CD4-positive, alpha-beta T cell (primary cell): ENCODE data around the gene TMEM184B. TPM values are rescaled to one million over a fixed set of nuclear protein-coding genes. Genes with fewer than 3 reads are reported as not detected.
A peak's percentile ranks its signal among the peaks of the same experiment; 100 is the strongest.

Experiments
- ATAC-seq: fragments of 200-7000 bp; cut with Tn5 transposase; one replicate; pipeline ENCODE4 v1.10.0; 2022; ENCODE audit warnings: mild to moderate bottlenecking; ENCODE audit not compliant: poor library complexity
- CTCF ChIA-PET: fragments of 350-600 bp; sonication (Branson Sonifier 250); formaldehyde crosslinking; loops from one replicate; lab custom pipeline; 2021; ENCODE audit warnings: antibody characterized with exemption, inconsistent platforms; lab: Charles Lee
- POLR2A ChIA-PET: fragments of 350-600 bp; sonication (Branson Sonifier 250); formaldehyde crosslinking; loops from one replicate; lab custom pipeline; 2021; ENCODE audit warnings: antibody characterized with exemption, inconsistent platforms; lab: Charles Lee
- DNase-seq, 14 experiments: peaks; one replicate each; pipeline ENCODE4 v3.0.0-alpha.2; 2013 to 2020; ENCODE audit warnings: mixed read lengths in 2 of 14
- H3K27ac ChIP-seq, 2 donors: one replicate each; pipeline versions ENCODE4 v1.5.1 to v1.7.0; 2013; ENCODE audit warnings: low read length in 2 of 2, low read depth in 1 of 2, mild to moderate bottlenecking in 1 of 2
- H3K27me3 ChIP-seq, 2 experiments: 1 replicate in 1 of 2; 2 replicates in 1 of 2; pipeline versions ENCODE4 v1.6.1 to v1.7.0; 2013; ENCODE audit warnings: low read length in 2 of 2, control low read depth in 1 of 2, mild to moderate bottlenecking in 1 of 2, moderate library complexity in 1 of 2; ENCODE audit not compliant: insufficient read depth in 2 of 2, control insufficient read depth in 1 of 2
- H3K36me3 ChIP-seq: one replicate; pipeline ENCODE4 v1.6.1; 2013; ENCODE audit warnings: low read length, control low read depth; ENCODE audit not compliant: insufficient read depth
- H3K4me1 ChIP-seq: one replicate; pipeline ENCODE4 v1.6.1; 2013; ENCODE audit warnings: low read length, control low read depth; ENCODE audit not compliant: insufficient read depth
- H3K4me3 ChIP-seq: one replicate; pipeline ENCODE4 v1.5.1; 2013; ENCODE audit warnings: mild to moderate bottlenecking, low read length, moderate library complexity
- H3K9me3 ChIP-seq, 2 experiments: 1 replicate in 1 of 2; 2 replicates in 1 of 2; pipeline versions ENCODE4 v1.6.1 to v1.7.0; 2013; ENCODE audit warnings: low read length in 2 of 2, mild to moderate bottlenecking in 2 of 2, control low read depth in 1 of 2, moderate library complexity in 1 of 2; ENCODE audit not compliant: control insufficient read depth in 1 of 2, insufficient read depth in 1 of 2
- H3K27ac Mint-ChIP-seq: one replicate; pipeline ENCODE4 v1.8.0; 2020; ENCODE audit warnings: mixed read lengths
- H3K27me3 Mint-ChIP-seq: one replicate; pipeline ENCODE4 v1.8.0; 2021; ENCODE audit warnings: mixed read lengths
- H3K36me3 Mint-ChIP-seq: one replicate; pipeline ENCODE4 v1.8.0; 2021; ENCODE audit warnings: low read depth, mixed read lengths
- H3K4me1 Mint-ChIP-seq: one replicate; pipeline ENCODE4 v1.8.0; 2021; ENCODE audit warnings: low read depth, mixed read lengths
- H3K4me3 Mint-ChIP-seq: one replicate; pipeline ENCODE4 v1.8.0; 2020; ENCODE audit warnings: mild to moderate bottlenecking, mixed read lengths
- H3K9me3 Mint-ChIP-seq: one replicate; pipeline ENCODE4 v1.8.0; 2020; ENCODE audit warnings: mixed read lengths
- intact Hi-C, 2 experiments: fragments of 100-400 bp; cut with DNase I in 1 of 2; cut with micrococcal nuclease in 1 of 2; formaldehyde crosslinking; loops; one replicate each; pipeline versions ENCODE4 v1.15.1 to v1.9.0; 2023 to 2025; cut with DNase I, micrococcal nuclease
- total RNA-seq, 174 experiments: library from RNA in 2 of 174; stranded (reverse) in 2 of 174; gene quantifications; one replicate each; pipeline ENCODE4 v1.2.3 and lab custom pipeline; 2021 to 2026
- TF ChIP-seq, protein P1 (sequence below): fragments of 200-600 bp; IDR thresholded peaks from one replicate; pipeline ENCODE4 v1.8.0; 2022; ENCODE audit warnings: antibody characterized with exemption, mild to moderate bottlenecking

TMEM184B gene
- total RNA-seq, 2 experiments from 2014 or later = 49.3 to 50.1 TPM

DNA sequence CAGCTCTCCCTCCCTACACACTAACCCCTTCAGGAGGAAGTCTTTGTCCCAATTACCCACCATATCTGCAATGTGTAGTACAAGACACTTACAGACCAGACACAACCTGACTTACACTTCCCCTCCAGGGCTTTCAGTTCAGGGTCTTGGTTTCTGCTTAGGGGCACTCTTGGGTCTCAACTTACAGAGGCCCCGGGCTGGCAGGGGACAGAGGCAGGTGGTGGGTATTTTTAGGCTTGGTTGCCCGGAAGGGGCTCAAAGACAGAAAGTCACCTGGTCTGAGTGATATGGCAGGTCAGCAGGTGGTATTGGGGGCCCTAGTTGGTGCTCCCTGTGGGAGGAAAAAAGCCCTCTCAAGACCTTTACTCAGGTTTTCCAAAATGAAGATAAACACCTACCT, 3.4 kb upstream of the TMEM184B start:
- Mint-ChIP-seq H3K27me3 (no peaks in the 10 kb centered on the region), H3K4me3 (peak overlapping the region; percentile 63), H3K27ac (no peak overlapping the region), H3K36me3 (peaks cover 9% of the 10 kb centered on the region), H3K9me3 (no peaks in the 10 kb centered on the region), H3K4me1 (peaks cover 24% of the 10 kb centered on the region)
- ATAC-seq (no peak), DNase-seq (no peak)
- H3K36me3 ChIP-seq = no peaks in the 10 kb centered on the region
- H3K27ac ChIP-seq = no peak overlapping the region
- POLR2A ChIA-PET = no interaction called here
- H3K9me3 ChIP-seq = no peaks in the 10 kb centered on the region
- CTCF ChIA-PET = no interaction called here
- no peaks in the 10 kb centered on the region for H3K27me3 ChIP-seq
- H3K4me3 ChIP-seq = no peak overlapping the region
- intact Hi-C loops = loop anchor here in 1 of 2 experiments (10.0 kb wide), 1 partner anchor 379 kb away; the partner anchor contains the start of genes CBY1 and FAM227A
- H3K4me1 ChIP-seq = peaks cover 20% of the 10 kb centered on the region
- TF ChIP-seq, protein P1, sequence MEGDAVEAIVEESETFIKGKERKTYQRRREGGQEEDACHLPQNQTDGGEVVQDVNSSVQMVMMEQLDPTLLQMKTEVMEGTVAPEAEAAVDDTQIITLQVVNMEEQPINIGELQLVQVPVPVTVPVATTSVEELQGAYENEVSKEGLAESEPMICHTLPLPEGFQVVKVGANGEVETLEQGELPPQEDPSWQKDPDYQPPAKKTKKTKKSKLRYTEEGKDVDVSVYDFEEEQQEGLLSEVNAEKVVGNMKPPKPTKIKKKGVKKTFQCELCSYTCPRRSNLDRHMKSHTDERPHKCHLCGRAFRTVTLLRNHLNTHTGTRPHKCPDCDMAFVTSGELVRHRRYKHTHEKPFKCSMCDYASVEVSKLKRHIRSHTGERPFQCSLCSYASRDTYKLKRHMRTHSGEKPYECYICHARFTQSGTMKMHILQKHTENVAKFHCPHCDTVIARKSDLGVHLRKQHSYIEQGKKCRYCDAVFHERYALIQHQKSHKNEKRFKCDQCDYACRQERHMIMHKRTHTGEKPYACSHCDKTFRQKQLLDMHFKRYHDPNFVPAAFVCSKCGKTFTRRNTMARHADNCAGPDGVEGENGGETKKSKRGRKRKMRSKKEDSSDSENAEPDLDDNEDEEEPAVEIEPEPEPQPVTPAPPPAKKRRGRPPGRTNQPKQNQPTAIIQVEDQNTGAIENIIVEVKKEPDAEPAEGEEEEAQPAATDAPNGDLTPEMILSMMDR = no peak

- H3K27me3 ChIP-seq = no peaks in the 10 kb centered on the region
- Mint-ChIP-seq H3K4me1 (peaks cover 50% of the 10 kb centered on the region), H3K36me3 (peaks cover 9% of the 10 kb centered on the region), H3K4me3 (peak overlapping the region; percentile 95), H3K27ac (peak overlapping the region; percentile 95), H3K9me3 (no peaks in the 10 kb centered on the region), H3K27me3 (no peaks in the 10 kb centered on the region)
- ATAC-seq (peak; percentile 8), DNase-seq (peak in 1 of 14 experiments; percentile 14)
- TF ChIP-seq, protein P1 = no peak
- peak overlapping the region; percentile 68 to 90 for H3K27ac ChIP-seq
- peaks cover 46% of the 10 kb centered on the region for H3K4me1 ChIP-seq
- H3K4me3 ChIP-seq = peak overlapping the region; percentile 89
- ChIA-PET CTCF (no interaction called here), POLR2A (interaction anchor here (0.7 to 1.4 kb wide), 2 partner anchors 45 to 128 kb away, joined by 3 read pairs; no protein-coding TSS in a partner anchor)
- no peaks in the 10 kb centered on the region for H3K9me3 ChIP-seq
- intact Hi-C loops = loop anchor here (1.0 to 10.0 kb wide), 5 partner anchors 44 to 382 kb away; partner anchors contain the start of genes CSNK1E (in 2 of the 2), PLA2G6 (in 2 of the 2), CBY1 (in 1 of the 2) and FAM227A (in 1 of the 2)
- peaks cover 2% of the 10 kb centered on the region for H3K36me3 ChIP-seq
Measured at GRCh38 chr22:38273135-38273826, 471 bp upstream of the TMEM184B start.

GRCh38 chr22:38271927-38272372, 860 bp downstream of the TMEM184B start:
- peaks cover 2% of the 10 kb centered on the region for H3K36me3 ChIP-seq
- peak overlapping the region in 1 of 2 donors; percentile 77 for H3K27ac ChIP-seq
- no peaks in the 10 kb centered on the region for H3K27me3 Mint-ChIP-seq
- peak; percentile 5 for ATAC-seq
- peaks cover 61% of the 10 kb centered on the region for H3K4me1 Mint-ChIP-seq
- POLR2A ChIA-PET = interaction anchor here (0.6 to 1.4 kb wide), 3 partner anchors 46 to 87 kb away, joined by 3 read pairs; no protein-coding TSS in a partner anchor
- TF ChIP-seq, protein P1 = no peak
- peak overlapping the region; percentile 93 for H3K27ac Mint-ChIP-seq
- H3K9me3 Mint-ChIP-seq = no peaks in the 10 kb centered on the region
- intact Hi-C loops = loop anchor here (2.0 to 10.0 kb wide), 4 partner anchors 45 to 383 kb away; partner anchors contain the start of genes PLA2G6 (in 2 of the 2), CBY1 (in 1 of the 2), CSNK1E (in 1 of the 2) and FAM227A (in 1 of the 2)
- H3K9me3 ChIP-seq = no peaks in the 10 kb centered on the region
- peaks cover 9% of the 10 kb centered on the region for H3K36me3 Mint-ChIP-seq
- H3K4me3 ChIP-seq = peak overlapping the region; percentile 89
- CTCF ChIA-PET = interaction anchor here (0.6 kb wide), 1 partner anchor 33 kb away, joined by 3 read pairs; no protein-coding TSS in a partner anchor
- H3K4me3 Mint-ChIP-seq = peak overlapping the region; percentile 89
- peak in 4 of 14 experiments; percentile 17 to 40 (median 27) for DNase-seq
- H3K27me3 ChIP-seq = no peaks in the 10 kb centered on the region
- H3K4me1 ChIP-seq = peaks cover 56% of the 10 kb centered on the region
